Trophoblast cell (in vitro differentiated cells and primary cell): ENCODE data around the gene DERL2.
A peak's percentile ranks its signal among the peaks of the same experiment; 100 is the strongest.

Experiments
- DNase-seq, 2 donors: peaks; one replicate each; pipeline ENCODE4 v3.0.0-alpha.2; 2016
- H2AFZ ChIP-seq: 2 replicates; pipeline ENCODE4 v1.6.1; 2013; ENCODE audit warnings: low read length, moderate library complexity, mild to moderate bottlenecking; ENCODE audit not compliant: insufficient read depth, poor library complexity
- H2AK5ac ChIP-seq: 2 replicates; pipeline ENCODE4 v1.6.1; 2013; ENCODE audit warnings: mild to moderate bottlenecking, low read length
- H2BK120ac ChIP-seq: 2 replicates; pipeline ENCODE4 v1.6.1; 2013; ENCODE audit warnings: low read length, mild to moderate bottlenecking, moderate library complexity; ENCODE audit not compliant: insufficient read depth, poor library complexity
- H2BK12ac ChIP-seq: 2 replicates; pipeline ENCODE4 v1.6.1; 2013; ENCODE audit warnings: mild to moderate bottlenecking, low read length, moderate library complexity
- H2BK5ac ChIP-seq: 2 replicates; pipeline ENCODE4 v1.6.1; 2013; ENCODE audit warnings: low read length, low read depth, moderate library complexity, mild to moderate bottlenecking; ENCODE audit not compliant: poor library complexity
- H3K14ac ChIP-seq: 2 replicates; pipeline ENCODE4 v1.6.1; 2013; ENCODE audit warnings: mild to moderate bottlenecking, low read length
- H3K18ac ChIP-seq: 2 replicates; pipeline ENCODE4 v1.6.1; 2013; ENCODE audit warnings: mild to moderate bottlenecking, low read length
- H3K23ac ChIP-seq: 2 replicates; pipeline ENCODE4 v1.6.1; 2013; ENCODE audit warnings: low read length
- H3K27ac ChIP-seq: 2 replicates; pipeline ENCODE4 v1.5.1; 2013; ENCODE audit warnings: low read depth, mild to moderate bottlenecking, inconsistent platforms, low read length, moderate library complexity
- H3K27me3 ChIP-seq: 2 replicates; pipeline ENCODE4 v1.6.1; 2013; ENCODE audit warnings: inconsistent platforms, mild to moderate bottlenecking, low read length, moderate library complexity; ENCODE audit not compliant: insufficient read depth
- H3K36me3 ChIP-seq, 2 experiments: 1 replicate in 1 of 2; 2 replicates in 1 of 2; pipeline ENCODE4 v1.6.1; 2013; ENCODE audit warnings: low read length in 2 of 2, mild to moderate bottlenecking in 2 of 2, moderate library complexity in 1 of 2; ENCODE audit not compliant: insufficient read depth in 2 of 2, control insufficient read depth in 1 of 2
- H3K4ac ChIP-seq: 2 replicates; pipeline ENCODE4 v1.6.1; 2013; ENCODE audit warnings: low read depth, mild to moderate bottlenecking, low read length, moderate library complexity
- H3K4me1 ChIP-seq, 2 experiments: 1 replicate in 1 of 2; 2 replicates in 1 of 2; pipeline ENCODE4 v1.6.1; 2013; ENCODE audit warnings: low read length in 2 of 2, mild to moderate bottlenecking in 2 of 2, moderate library complexity in 1 of 2; ENCODE audit not compliant: insufficient read depth in 2 of 2, control insufficient read depth in 1 of 2
- H3K4me2 ChIP-seq: 2 replicates; pipeline ENCODE4 v1.6.1; 2013; ENCODE audit warnings: inconsistent platforms, mild to moderate bottlenecking, low read length, moderate library complexity
- H3K4me3 ChIP-seq: 2 replicates; pipeline ENCODE4 v1.5.1; 2013; ENCODE audit warnings: mild to moderate bottlenecking, low read depth, low read length, inconsistent platforms
- H3K79me1 ChIP-seq: one replicate; pipeline ENCODE4 v1.6.1; 2013; ENCODE audit warnings: low read length
- H3K79me2 ChIP-seq: 2 replicates; pipeline ENCODE4 v1.6.1; 2013; ENCODE audit warnings: low read length, mild to moderate bottlenecking; ENCODE audit not compliant: control insufficient read depth, insufficient read depth, poor library complexity
- H3K9ac ChIP-seq: 2 replicates; pipeline ENCODE4 v1.6.1; 2013; ENCODE audit warnings: mild to moderate bottlenecking, low read length
- H3K9me3 ChIP-seq: 2 replicates; pipeline ENCODE4 v1.6.1; 2013; ENCODE audit warnings: low read depth, mild to moderate bottlenecking, control low read depth, inconsistent platforms, low read length; ENCODE audit not compliant: insufficient read depth
- H4K12ac ChIP-seq: 2 replicates; pipeline ENCODE4 v1.6.1; 2013; ENCODE audit warnings: low read depth, mild to moderate bottlenecking, low read length, moderate library complexity
- H4K8ac ChIP-seq: 2 replicates; pipeline ENCODE4 v1.6.1; 2013; ENCODE audit warnings: low read depth, mild to moderate bottlenecking, low read length, moderate library complexity
- H4K91ac ChIP-seq: one replicate; pipeline ENCODE4 v1.6.1; 2013; ENCODE audit warnings: low read depth, mild to moderate bottlenecking, low read length, moderate library complexity
- WGBS: extraction: QIAGEN DNeasy Blood & Tissue Kit; methylation state at CpG from one replicate; pipeline ENCODE4 v1.1.7; 2013; ENCODE audit warnings: missing lambda C conversion rate; ENCODE audit not compliant: insufficient read length, insufficient coverage; ENCODE audit errors: extremely low coverage; 5-methylcytosine and 5-hydroxymethylcytosine counted together

DERL2 gene

GRCh38 chr17:5513628-5514027 lies 27.6 kb upstream of the DERL2 start:
- Histone ChIP-seq H3K4ac (no peak overlapping the region), H2BK5ac (no peak overlapping the region), H3K4me3 (no peak overlapping the region), H3K36me3 (no peaks in the 10 kb centered on the region), H2AFZ (no peak overlapping the region), H4K8ac (no peak overlapping the region), H3K9ac (no peak overlapping the region), H3K79me2 (no peaks in the 10 kb centered on the region), H2BK12ac (no peak overlapping the region), H3K79me1 (peaks cover 2% of the 10 kb centered on the region), H3K14ac (no peak overlapping the region), H2BK120ac (no peak overlapping the region), H3K27me3 (no peaks in the 10 kb centered on the region), H3K9me3 (no peaks in the 10 kb centered on the region), H3K23ac (no peak overlapping the region), H3K4me2 (no peak overlapping the region), H3K18ac (no peak overlapping the region), H3K4me1 (peaks cover 4 to 6% of the 10 kb centered on the region in 2 experiments), H3K27ac (no peak overlapping the region), H4K12ac (no peak overlapping the region), H2AK5ac (no peak overlapping the region), H4K91ac (no peak overlapping the region)
- no CpG with 5 or more reads among the region's 7 CpGs for WGBS
- no peak for DNase-seq

GRCh38 chr17:5511401-5512225 lies 25.6 kb upstream of the DERL2 start:
- no peak overlapping the region for H3K9ac ChIP-seq
- no peaks in the 10 kb centered on the region for H3K27me3 ChIP-seq
- no peak overlapping the region for H4K91ac ChIP-seq
- H2AFZ ChIP-seq: no peak overlapping the region
- H3K4ac ChIP-seq: no peak overlapping the region
- no peak overlapping the region for H3K4me3 ChIP-seq
- H3K9me3 ChIP-seq: no peaks in the 10 kb centered on the region
- H3K79me1 ChIP-seq: peaks cover 1% of the 10 kb centered on the region
- no peak overlapping the region for H3K27ac ChIP-seq
- no peak overlapping the region for H4K8ac ChIP-seq
- H3K79me2 ChIP-seq: no peaks in the 10 kb centered on the region
- WGBS: no CpG with 5 or more reads among the region's 17 CpGs
- H2BK5ac ChIP-seq: no peak overlapping the region
- H3K18ac ChIP-seq: no peak overlapping the region
- H3K14ac ChIP-seq: no peak overlapping the region
- H3K4me1 ChIP-seq: peaks cover 3 to 5% of the 10 kb centered on the region in 2 experiments
- H3K23ac ChIP-seq: no peak overlapping the region
- no peak for DNase-seq
- H4K12ac ChIP-seq: no peak overlapping the region
- H2BK12ac ChIP-seq: no peak overlapping the region
- no peak overlapping the region for H3K4me2 ChIP-seq
- no peak overlapping the region for H2AK5ac ChIP-seq
- H3K36me3 ChIP-seq: no peaks in the 10 kb centered on the region
- no peak overlapping the region for H2BK120ac ChIP-seq

- H3K4me1 ChIP-seq: no peaks in the 10 kb centered on the region
- H2AK5ac ChIP-seq: no peak overlapping the region
- H3K14ac ChIP-seq: no peak overlapping the region
- no peak overlapping the region for H2BK120ac ChIP-seq
- no peak for DNase-seq
- H2BK5ac ChIP-seq: no peak overlapping the region
- H3K79me2 ChIP-seq: no peaks in the 10 kb centered on the region
- H2BK12ac ChIP-seq: no peak overlapping the region
- H3K4me3 ChIP-seq: no peak overlapping the region
- H3K23ac ChIP-seq: no peak overlapping the region
- no peak overlapping the region for H3K4me2 ChIP-seq
- no peak overlapping the region for H3K27ac ChIP-seq
- H4K12ac ChIP-seq: no peak overlapping the region
- H3K18ac ChIP-seq: no peak overlapping the region
- no peaks in the 10 kb centered on the region for H3K9me3 ChIP-seq
- no peak overlapping the region for H2AFZ ChIP-seq
- H3K9ac ChIP-seq: no peak overlapping the region
- H3K4ac ChIP-seq: no peak overlapping the region
- H3K27me3 ChIP-seq: no peaks in the 10 kb centered on the region
- no peak overlapping the region for H4K91ac ChIP-seq
- no peaks in the 10 kb centered on the region for H3K79me1 ChIP-seq
- no peaks in the 10 kb centered on the region for H3K36me3 ChIP-seq
- H4K8ac ChIP-seq: no peak overlapping the region
- WGBS: no CpG with 5 or more reads among the region's 8 CpGs
Observed at GRCh38 chr17:5510771-5511170, 24.8 kb upstream of the DERL2 start.

- Histone ChIP-seq H3K79me2 (no peaks in the 10 kb centered on the region), H4K91ac (no peak overlapping the region), H3K36me3 (no peaks in the 10 kb centered on the region), H2AK5ac (no peak overlapping the region), H3K9me3 (no peaks in the 10 kb centered on the region), H3K4me2 (no peak overlapping the region), H4K12ac (no peak overlapping the region), H4K8ac (no peak overlapping the region), H3K9ac (no peak overlapping the region), H3K14ac (no peak overlapping the region), H3K79me1 (no peaks in the 10 kb centered on the region), H2BK12ac (no peak overlapping the region), H3K4ac (no peak overlapping the region), H3K27ac (no peak overlapping the region), H3K4me3 (no peak overlapping the region), H3K18ac (no peak overlapping the region), H2BK120ac (no peak overlapping the region), H3K23ac (no peak overlapping the region), H3K4me1 (no peaks in the 10 kb centered on the region), H2AFZ (no peak overlapping the region), H2BK5ac (no peak overlapping the region), H3K27me3 (no peaks in the 10 kb centered on the region)
- WGBS: no CpG with 5 or more reads among the region's 8 CpGs
- peak in 1 of 2 donors; percentile 21 for DNase-seq
Observed at GRCh38 chr17:5509482-5509881, 23.5 kb upstream of the DERL2 start.
